Thyroid gland (tissue), 4 donors: ENCODE data around the gene CDH23. TPM values are rescaled to one million over a fixed set of nuclear protein-coding genes. Genes with fewer than 3 reads are reported as not detected.

Source experiments
- DNase-seq, 2 donors: peaks; one replicate each; pipeline ENCODE4 v3.0.0-alpha.2; 2019
- H3K27ac ChIP-seq, 3 donors: fragments of 200-600 bp; sonication (generic); 1 replicate in 2 of 3; 2 replicates in 1 of 3; pipeline ENCODE4 v1.5.1; 2016 to 2019; ENCODE audit warnings: mild to moderate bottlenecking in 1 of 3, moderate library complexity in 1 of 3
- H3K27me3 ChIP-seq: fragments of 200-600 bp; sonication (generic); one replicate; pipeline ENCODE4 v1.5.1; 2019
- H3K36me3 ChIP-seq, 2 donors: fragments of 200-600 bp; sonication (generic); one replicate each; pipeline ENCODE4 v1.5.1; 2016 to 2019
- H3K4me1 ChIP-seq, 2 donors: fragments of 200-600 bp; sonication (generic); one replicate each; pipeline ENCODE4 v1.5.1; 2017 to 2019
- H3K4me3 ChIP-seq, 3 donors: fragments of 200-600 bp; sonication (generic); replicated peaks in 1 of 3; 1 replicate in 2 of 3; 2 replicates in 1 of 3; pipeline ENCODE4 v1.5.1; 2016; ENCODE audit warnings: mild to moderate bottlenecking in 1 of 3
- H3K9me3 ChIP-seq: fragments of 200-600 bp; sonication (generic); one replicate; pipeline ENCODE4 v1.5.1; 2017
- POLR2A ChIP-seq, 2 donors: fragments of 450-650 bp; IDR thresholded peaks; one replicate each; pipeline ENCODE4 v1.6.1; 2017; ENCODE audit warnings: antibody characterized with exemption in 2 of 2, mild to moderate bottlenecking in 2 of 2, moderate library complexity in 1 of 2
- WGBS, 2 donors: methylation state at CpG; one replicate each; pipeline ENCODE4 v1.1.5; 2017; 5-methylcytosine and 5-hydroxymethylcytosine counted together
- intact Hi-C: fragments of 100-400 bp; cut with DNase I; formaldehyde crosslinking; loops from one replicate; pipeline ENCODE4 v1.15.1; 2023
- total RNA-seq, 4 donors: library from RNA; depleted of rRNA; stranded (reverse); fragments of >200 nt; gene quantifications; one replicate each; pipeline ENCODE4 v1.2.3, GENCODE V29; 2016
- TF ChIP-seq, protein P1 (sequence below), 6 experiments: fragments of 200-600 bp in 3 of 6; fragments of 450-650 bp in 3 of 6; sonication (generic) in 3 of 6; IDR thresholded peaks; one replicate each; pipeline ENCODE4 v1.5.1; 2016 to 2019; ENCODE audit warnings: antibody characterized with exemption in 6 of 6, mild to moderate bottlenecking in 2 of 6, inconsistent platforms in 1 of 6, moderate library complexity in 1 of 6

CDH23 gene
- total RNA-seq, 4 donors from 2014 or later = 3.0 to 4.2 (median 3.9) TPM

DNA sequence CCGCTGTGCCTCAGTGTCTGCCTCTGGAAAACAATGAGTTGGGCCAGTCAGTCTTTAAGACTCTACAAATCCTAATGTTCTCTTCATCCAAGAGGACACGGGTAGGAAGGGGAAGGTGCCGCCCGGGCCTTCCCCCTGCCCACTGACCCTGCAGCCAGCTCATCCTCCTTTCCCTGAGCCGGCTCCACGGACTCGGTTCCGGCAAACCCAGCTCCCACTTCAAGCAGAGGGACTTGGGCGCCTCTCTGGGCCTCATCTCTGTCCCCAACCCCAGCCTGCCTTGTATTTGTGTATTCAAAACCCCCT, 227.2 kb downstream of the CDH23 start:
- Histone ChIP-seq H3K27ac (peak overlapping the region in 1 of 3 donors; percentile 80), H3K36me3 (no peaks in the 10 kb centered on the region), H3K4me1 (peaks cover 36 to 38% of the 10 kb centered on the region in 2 donors), H3K9me3 (no peaks in the 10 kb centered on the region), H3K27me3 (no peaks in the 10 kb centered on the region), H3K4me3 (no peak overlapping the region)
- no peak for DNase-seq
- TF ChIP-seq POLR2A (IDR thresholded peaks at IDR 0.05) = no peak
- TF ChIP-seq, protein P1, sequence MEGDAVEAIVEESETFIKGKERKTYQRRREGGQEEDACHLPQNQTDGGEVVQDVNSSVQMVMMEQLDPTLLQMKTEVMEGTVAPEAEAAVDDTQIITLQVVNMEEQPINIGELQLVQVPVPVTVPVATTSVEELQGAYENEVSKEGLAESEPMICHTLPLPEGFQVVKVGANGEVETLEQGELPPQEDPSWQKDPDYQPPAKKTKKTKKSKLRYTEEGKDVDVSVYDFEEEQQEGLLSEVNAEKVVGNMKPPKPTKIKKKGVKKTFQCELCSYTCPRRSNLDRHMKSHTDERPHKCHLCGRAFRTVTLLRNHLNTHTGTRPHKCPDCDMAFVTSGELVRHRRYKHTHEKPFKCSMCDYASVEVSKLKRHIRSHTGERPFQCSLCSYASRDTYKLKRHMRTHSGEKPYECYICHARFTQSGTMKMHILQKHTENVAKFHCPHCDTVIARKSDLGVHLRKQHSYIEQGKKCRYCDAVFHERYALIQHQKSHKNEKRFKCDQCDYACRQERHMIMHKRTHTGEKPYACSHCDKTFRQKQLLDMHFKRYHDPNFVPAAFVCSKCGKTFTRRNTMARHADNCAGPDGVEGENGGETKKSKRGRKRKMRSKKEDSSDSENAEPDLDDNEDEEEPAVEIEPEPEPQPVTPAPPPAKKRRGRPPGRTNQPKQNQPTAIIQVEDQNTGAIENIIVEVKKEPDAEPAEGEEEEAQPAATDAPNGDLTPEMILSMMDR (IDR thresholded peaks at IDR 0.05) = no peak
- 92 to 95% methylated on average over 9 of the region's 9 CpGs for WGBS, 2 donors
- intact Hi-C loops = no loop called here

DNA sequence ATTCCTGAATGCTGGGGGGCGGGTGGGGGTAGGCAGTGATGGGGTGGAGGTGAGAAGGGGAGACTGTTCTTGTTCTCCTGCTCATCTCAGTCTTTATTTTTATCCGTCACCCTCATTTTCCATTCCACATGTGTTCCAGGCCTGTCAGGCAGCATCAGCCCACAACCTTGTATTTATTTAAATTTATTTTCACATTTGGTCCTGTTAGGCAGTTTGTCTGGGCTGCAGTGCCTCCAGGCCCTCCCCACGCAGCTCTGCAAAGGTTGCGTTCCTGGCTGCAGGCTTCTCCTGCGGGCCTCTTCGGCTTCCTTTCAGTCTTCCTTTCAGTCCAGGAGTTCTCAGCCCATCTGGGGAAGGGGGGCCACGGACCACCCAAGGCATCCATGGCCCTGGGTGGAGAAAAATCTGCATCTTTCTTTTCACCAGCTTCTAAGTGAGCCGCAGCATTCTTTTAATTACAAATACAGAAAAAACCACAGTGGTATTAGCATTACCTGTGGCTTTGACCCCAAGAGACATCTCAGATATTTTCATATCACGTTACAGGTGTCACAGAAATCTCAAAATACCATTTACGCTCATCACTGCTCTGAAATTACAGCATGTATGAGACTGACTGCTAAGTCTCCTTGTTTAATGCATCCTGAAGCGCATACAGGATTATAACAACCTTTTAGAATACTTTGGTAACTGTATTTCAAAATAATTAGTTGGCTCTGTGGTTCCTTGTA, 228.9 kb downstream of the CDH23 start:
- intact Hi-C loops = no loop called here
- Histone ChIP-seq H3K4me1 (peaks cover 30 to 32% of the 10 kb centered on the region in 2 donors), H3K4me3 (no peak overlapping the region), H3K27ac (no peak overlapping the region), H3K9me3 (no peaks in the 10 kb centered on the region), H3K36me3 (no peaks in the 10 kb centered on the region), H3K27me3 (no peaks in the 10 kb centered on the region)
- 88 to 90% methylated on average over 11 of the region's 11 CpGs for WGBS, 2 donors
- no peak for DNase-seq
- TF ChIP-seq POLR2A (IDR thresholded peaks at IDR 0.05) = no peak
- TF ChIP-seq, protein P1 (IDR thresholded peaks at IDR 0.05) = no peak

DNA sequence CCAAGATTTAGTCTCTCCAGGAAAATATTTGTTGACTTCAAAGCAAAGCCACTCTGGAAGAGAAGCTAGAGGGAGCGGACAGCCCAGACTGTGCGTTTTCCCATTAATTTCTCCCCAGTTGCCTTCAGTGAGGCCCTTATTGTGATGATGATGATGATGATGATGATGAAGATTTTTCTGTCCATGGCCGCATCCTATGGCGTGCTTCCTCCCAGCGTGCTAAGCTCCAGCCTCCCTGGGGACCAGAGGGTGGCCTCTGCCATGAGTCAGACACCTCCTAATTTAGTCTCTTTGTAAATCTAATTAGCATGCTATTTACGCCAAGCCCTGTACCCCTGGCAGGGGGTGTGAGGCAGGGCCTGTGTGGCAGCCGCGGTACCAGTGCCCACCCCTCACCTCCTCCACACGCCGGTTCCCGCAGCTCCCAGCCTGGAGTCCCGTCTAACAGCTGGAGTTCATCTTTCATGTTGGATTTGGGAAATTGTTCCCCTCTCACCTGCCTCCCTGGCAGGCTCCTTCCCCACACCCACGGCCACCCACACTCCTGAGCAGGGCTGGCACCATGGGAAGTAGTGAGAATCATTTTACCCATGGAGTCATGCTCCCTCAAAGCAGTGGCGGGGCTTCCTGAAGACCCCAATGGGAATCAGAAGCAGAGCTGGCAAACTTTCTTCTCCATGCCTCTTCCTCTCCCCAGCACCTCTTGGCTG, 230.7 kb downstream of the CDH23 start:
- WGBS, 2 donors = 82% methylated on average over 13 of the region's 14 CpGs
- no peak for DNase-seq
- H3K27ac ChIP-seq = no peak overlapping the region
- TF ChIP-seq, protein P1 (IDR thresholded peaks at IDR 0.05) = no peak
- H3K4me1 ChIP-seq = peaks cover 21 to 24% of the 10 kb centered on the region in 2 donors
- no peak overlapping the region for H3K4me3 ChIP-seq
- intact Hi-C loops = no loop called here
- no peaks in the 10 kb centered on the region for H3K27me3 ChIP-seq
- no peaks in the 10 kb centered on the region for H3K9me3 ChIP-seq
- no peaks in the 10 kb centered on the region for H3K36me3 ChIP-seq

DNA sequence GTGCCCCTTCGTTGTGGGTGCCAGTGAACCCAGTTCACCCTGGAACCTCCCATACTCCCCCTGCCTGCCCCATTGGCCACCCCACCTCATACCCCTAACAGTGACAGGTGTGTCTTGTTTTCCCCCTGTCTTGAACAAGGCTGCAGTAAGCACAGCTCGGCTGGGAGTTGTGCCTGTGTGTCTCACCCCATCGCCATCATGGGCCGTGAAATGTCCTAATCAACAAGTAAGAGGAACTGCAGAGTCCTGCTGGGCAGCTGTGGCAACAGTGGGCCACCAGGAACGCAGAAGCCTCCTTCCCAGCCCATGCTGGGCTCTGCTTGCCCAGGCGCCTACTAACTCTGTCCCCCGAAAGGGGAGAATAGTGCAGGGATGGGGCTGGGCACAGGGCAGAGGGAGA, 231.2 kb downstream of the CDH23 start:
- no peak overlapping the region for H3K27ac ChIP-seq

More for the DNA sequence above, 231.2 kb downstream of the CDH23 start:
- Histone ChIP-seq H3K36me3 (no peaks in the 10 kb centered on the region), H3K9me3 (no peaks in the 10 kb centered on the region), H3K27me3 (no peaks in the 10 kb centered on the region), H3K4me3 (no peak overlapping the region), H3K4me1 (peaks cover 15 to 18% of the 10 kb centered on the region in 2 donors)
- DNase-seq = no peak
- TF ChIP-seq POLR2A (IDR thresholded peaks at IDR 0.05) = no peak
- TF ChIP-seq, protein P1 (IDR thresholded peaks at IDR 0.05) = no peak
- intact Hi-C loops = no loop called here
- 79 to 86% methylated on average over 7 of the region's 7 CpGs for WGBS, 2 donors
